HepG2 (cell line): ENCODE data around the gene HYAL2. TPM values are rescaled to one million over a fixed set of nuclear protein-coding genes. Genes with fewer than 3 reads are reported as not detected.

ENCODE experiments used
- FOXK2 ChIP-seq: fragments of 450-650 bp; IDR thresholded peaks from 2 replicates; pipeline ENCODE4 v1.6.1; 2016
- GFI1 ChIP-seq: sonication (generic); formaldehyde crosslinking; IDR thresholded peaks from 2 replicates; pipeline ENCODE4 v1.5.0; 2020; ENCODE audit warnings: missing genetic modification reagents, mild to moderate bottlenecking, borderline replicate concordance
- KAT8 ChIP-seq: IDR thresholded peaks from 2 replicates; pipeline ENCODE4 v1.6.1; 2016; ENCODE audit warnings: missing genetic modification reagents, missing compliant biosample characterization
- MTA1 ChIP-seq: sonication (generic); formaldehyde crosslinking; IDR thresholded peaks from 2 replicates; pipeline ENCODE4 v1.4.0; 2020; ENCODE audit warnings: missing genetic modification reagents, mild to moderate bottlenecking, borderline replicate concordance
- MXD1 ChIP-seq: sonication (generic); formaldehyde crosslinking; IDR thresholded peaks from 2 replicates; pipeline ENCODE4 v1.4.0; 2020; ENCODE audit warnings: mild to moderate bottlenecking, missing genetic modification reagents
- NCOR1 ChIP-seq: fragments of 200-600 bp; sonication (generic); IDR thresholded peaks from 2 replicates; pipeline ENCODE4 v1.7.0; 2017; ENCODE audit warnings: antibody characterized with exemption, low read length, borderline replicate concordance
- RFXAP ChIP-seq: sonication (generic); formaldehyde crosslinking; IDR thresholded peaks from 2 replicates; pipeline ENCODE4 v1.4.0; 2020; ENCODE audit warnings: missing genetic modification reagents, borderline replicate concordance
- SATB2 ChIP-seq: sonication (generic); formaldehyde crosslinking; IDR thresholded peaks from 2 replicates; pipeline ENCODE4 v1.5.0; 2020; ENCODE audit warnings: missing genetic modification reagents
- SP5 ChIP-seq: IDR thresholded peaks from 2 replicates; pipeline ENCODE4 v1.6.1; 2016; ENCODE audit warnings: low read depth, borderline replicate concordance
- TARDBP ChIP-seq: sonication (generic); formaldehyde crosslinking; IDR thresholded peaks from 2 replicates; pipeline ENCODE4 v1.8.0; 2022; ENCODE audit warnings: mild to moderate bottlenecking, missing genetic modification reagents
- TGIF2 ChIP-seq: IDR thresholded peaks from 2 replicates; pipeline ENCODE4 v1.6.1; 2016; ENCODE audit warnings: control low read depth, missing compliant biosample characterization
- ZMYM2 ChIP-seq: sonication (generic); formaldehyde crosslinking; IDR thresholded peaks from 2 replicates; pipeline ENCODE4 v1.8.0; 2022; ENCODE audit warnings: mild to moderate bottlenecking, missing genetic modification reagents
- ZNF282 ChIP-seq: fragments of 450-650 bp; IDR thresholded peaks from 2 replicates; pipeline ENCODE4 v1.6.1; 2018; ENCODE audit not compliant: partially characterized antibody
- ZNF446 ChIP-seq: sonication (generic); formaldehyde crosslinking; IDR thresholded peaks from 2 replicates; pipeline ENCODE4 v1.5.0; 2020; ENCODE audit warnings: mild to moderate bottlenecking, missing genetic modification reagents
- ZNF484 ChIP-seq: sonication (generic); formaldehyde crosslinking; IDR thresholded peaks from 2 replicates; pipeline ENCODE4 v1.5.1; 2020; ENCODE audit warnings: mild to moderate bottlenecking, low read depth, missing genetic modification reagents, borderline replicate concordance
- ZNF660 ChIP-seq: sonication (generic); formaldehyde crosslinking; IDR thresholded peaks from 2 replicates; pipeline ENCODE4 v1.5.1; 2020; ENCODE audit warnings: mild to moderate bottlenecking, low read depth, missing genetic modification reagents, borderline replicate concordance
- ZNF780A ChIP-seq: sonication (generic); formaldehyde crosslinking; IDR thresholded peaks from 2 replicates; pipeline ENCODE4 v1.8.0; 2022; ENCODE audit warnings: mild to moderate bottlenecking, missing genetic modification reagents, moderate library complexity
- polyA plus RNA-seq, 8 experiments: library from polyadenylated mRNA; depleted of rRNA in 3 of 8; stranded (reverse) in 7 of 8; unstranded in 1 of 8; fragments of >200 nt; fragmentation: Illumina TruSeq in 4 of 8; extraction: Trizol in 4 of 8; gene quantifications; 2 replicates each; pipeline versions ENCODE4 v1.2.1 to v1.2.3, GENCODE V29; 2011 to 2016; ENCODE audit warnings: low read depth in 4 of 8, missing spikeins in 1 of 8, mixed read lengths in 1 of 8; ENCODE audit not compliant: insufficient read depth in 1 of 8
- total RNA-seq, 5 experiments: library from RNA; depleted of rRNA; stranded (reverse); fragments of >200 nt; fragmentation: Illumina TruSeq; extraction: Trizol; gene quantifications; 2 replicates each; pipeline ENCODE4 v1.2.3, GENCODE V29; 2016; ENCODE audit warnings: low read depth in 1 of 5
- TF ChIP-seq, protein P1 (sequence below): sonication (generic); formaldehyde crosslinking; IDR thresholded peaks from 2 replicates; pipeline ENCODE4 v1.5.0; 2020; ENCODE audit warnings: mild to moderate bottlenecking, missing genetic modification reagents
- TF ChIP-seq, protein P2 (sequence below): sonication (generic); formaldehyde crosslinking; conservative IDR thresholded peaks from 2 replicates; pipeline ENCODE4 v1.4.0; 2020; ENCODE audit warnings: missing genetic modification reagents
- TF ChIP-seq, protein P3 (sequence below): sonication (generic); formaldehyde crosslinking; IDR thresholded peaks from 2 replicates; pipeline ENCODE4 v1.5.1; 2020; ENCODE audit warnings: mild to moderate bottlenecking, moderate library complexity, missing genetic modification reagents
- TF ChIP-seq, protein P4 (sequence below): IDR thresholded peaks from 2 replicates; pipeline ENCODE4 v1.6.1; 2016; ENCODE audit warnings: low read depth, control low read depth

Gene HYAL2
- total and polyA plus RNA-seq, 2 of the 13 experiments (the other 11 are each of a cell fraction or from before 2014, with no cell fraction given): 76.2 to 102 TPM

GRCh38 chr3:50268703-50269451 is 53.7 kb downstream of the HYAL2 start, which contains the start of gene SEMA3B (continued):
- TF ChIP-seq, protein P1, sequence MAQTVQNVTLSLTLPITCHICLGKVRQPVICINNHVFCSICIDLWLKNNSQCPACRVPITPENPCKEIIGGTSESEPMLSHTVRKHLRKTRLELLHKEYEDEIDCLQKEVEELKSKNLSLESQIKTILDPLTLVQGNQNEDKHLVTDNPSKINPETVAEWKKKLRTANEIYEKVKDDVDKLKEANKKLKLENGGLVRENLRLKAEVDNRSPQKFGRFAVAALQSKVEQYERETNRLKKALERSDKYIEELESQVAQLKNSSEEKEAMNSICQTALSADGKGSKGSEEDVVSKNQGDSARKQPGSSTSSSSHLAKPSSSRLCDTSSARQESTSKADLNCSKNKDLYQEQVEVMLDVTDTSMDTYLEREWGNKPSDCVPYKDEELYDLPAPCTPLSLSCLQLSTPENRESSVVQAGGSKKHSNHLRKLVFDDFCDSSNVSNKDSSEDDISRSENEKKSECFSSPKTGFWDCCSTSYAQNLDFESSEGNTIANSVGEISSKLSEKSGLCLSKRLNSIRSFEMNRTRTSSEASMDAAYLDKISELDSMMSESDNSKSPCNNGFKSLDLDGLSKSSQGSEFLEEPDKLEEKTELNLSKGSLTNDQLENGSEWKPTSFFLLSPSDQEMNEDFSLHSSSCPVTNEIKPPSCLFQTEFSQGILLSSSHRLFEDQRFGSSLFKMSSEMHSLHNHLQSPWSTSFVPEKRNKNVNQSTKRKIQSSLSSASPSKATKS (CRISPR knock-in tag): no peak
- TF ChIP-seq ZNF446: no peak
- TF ChIP-seq SATB2 (CRISPR knock-in tag): no peak
- TF ChIP-seq, protein P2, sequence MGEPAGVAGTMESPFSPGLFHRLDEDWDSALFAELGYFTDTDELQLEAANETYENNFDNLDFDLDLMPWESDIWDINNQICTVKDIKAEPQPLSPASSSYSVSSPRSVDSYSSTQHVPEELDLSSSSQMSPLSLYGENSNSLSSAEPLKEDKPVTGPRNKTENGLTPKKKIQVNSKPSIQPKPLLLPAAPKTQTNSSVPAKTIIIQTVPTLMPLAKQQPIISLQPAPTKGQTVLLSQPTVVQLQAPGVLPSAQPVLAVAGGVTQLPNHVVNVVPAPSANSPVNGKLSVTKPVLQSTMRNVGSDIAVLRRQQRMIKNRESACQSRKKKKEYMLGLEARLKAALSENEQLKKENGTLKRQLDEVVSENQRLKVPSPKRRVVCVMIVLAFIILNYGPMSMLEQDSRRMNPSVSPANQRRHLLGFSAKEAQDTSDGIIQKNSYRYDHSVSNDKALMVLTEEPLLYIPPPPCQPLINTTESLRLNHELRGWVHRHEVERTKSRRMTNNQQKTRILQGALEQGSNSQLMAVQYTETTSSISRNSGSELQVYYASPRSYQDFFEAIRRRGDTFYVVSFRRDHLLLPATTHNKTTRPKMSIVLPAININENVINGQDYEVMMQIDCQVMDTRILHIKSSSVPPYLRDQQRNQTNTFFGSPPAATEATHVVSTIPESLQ (CRISPR knock-in tag): no peak
- peak; percentile 81 for TF ChIP-seq TARDBP (CRISPR knock-in tag)
- peak; percentile 73; the same call in 1 of the 2 replicates for TF ChIP-seq GFI1 (CRISPR knock-in tag)
- TF ChIP-seq SP5 (CRISPR knock-in tag): peak; percentile 32; the same call in 1 of the 2 replicates
- TF ChIP-seq FOXK2: no peak
- peak; percentile 55; the same call in 1 of the 2 replicates for TF ChIP-seq NCOR1
- no peak for TF ChIP-seq TGIF2 (CRISPR knock-in tag)
- TF ChIP-seq, protein P3, sequence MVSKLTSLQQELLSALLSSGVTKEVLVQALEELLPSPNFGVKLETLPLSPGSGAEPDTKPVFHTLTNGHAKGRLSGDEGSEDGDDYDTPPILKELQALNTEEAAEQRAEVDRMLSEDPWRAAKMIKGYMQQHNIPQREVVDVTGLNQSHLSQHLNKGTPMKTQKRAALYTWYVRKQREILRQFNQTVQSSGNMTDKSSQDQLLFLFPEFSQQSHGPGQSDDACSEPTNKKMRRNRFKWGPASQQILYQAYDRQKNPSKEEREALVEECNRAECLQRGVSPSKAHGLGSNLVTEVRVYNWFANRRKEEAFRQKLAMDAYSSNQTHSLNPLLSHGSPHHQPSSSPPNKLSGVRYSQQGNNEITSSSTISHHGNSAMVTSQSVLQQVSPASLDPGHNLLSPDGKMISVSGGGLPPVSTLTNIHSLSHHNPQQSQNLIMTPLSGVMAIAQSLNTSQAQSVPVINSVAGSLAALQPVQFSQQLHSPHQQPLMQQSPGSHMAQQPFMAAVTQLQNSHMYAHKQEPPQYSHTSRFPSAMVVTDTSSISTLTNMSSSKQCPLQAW (CRISPR knock-in tag): peak; percentile 66; the same call in 1 of the 2 replicates
- peak; percentile 18; the same call in 1 of the 2 replicates for TF ChIP-seq KAT8 (CRISPR knock-in tag)
- peak; percentile 87; the same call in 1 of the 2 replicates for TF ChIP-seq MTA1 (CRISPR knock-in tag)
- TF ChIP-seq MXD1 (CRISPR knock-in tag): peak; percentile 53
- TF ChIP-seq, protein P4, sequence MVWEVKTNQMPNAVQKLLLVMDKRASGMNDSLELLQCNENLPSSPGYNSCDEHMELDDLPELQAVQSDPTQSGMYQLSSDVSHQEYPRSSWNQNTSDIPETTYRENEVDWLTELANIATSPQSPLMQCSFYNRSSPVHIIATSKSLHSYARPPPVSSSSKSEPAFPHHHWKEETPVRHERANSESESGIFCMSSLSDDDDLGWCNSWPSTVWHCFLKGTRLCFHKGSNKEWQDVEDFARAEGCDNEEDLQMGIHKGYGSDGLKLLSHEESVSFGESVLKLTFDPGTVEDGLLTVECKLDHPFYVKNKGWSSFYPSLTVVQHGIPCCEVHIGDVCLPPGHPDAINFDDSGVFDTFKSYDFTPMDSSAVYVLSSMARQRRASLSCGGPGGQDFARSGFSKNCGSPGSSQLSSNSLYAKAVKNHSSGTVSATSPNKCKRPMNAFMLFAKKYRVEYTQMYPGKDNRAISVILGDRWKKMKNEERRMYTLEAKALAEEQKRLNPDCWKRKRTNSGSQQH (CRISPR knock-in tag): no peak
- no peak for TF ChIP-seq RFXAP (CRISPR knock-in tag)
- TF ChIP-seq ZNF780A (CRISPR knock-in tag): no peak
- TF ChIP-seq ZNF660 (CRISPR knock-in tag): no peak
- TF ChIP-seq ZNF484 (CRISPR knock-in tag): no peak
- TF ChIP-seq ZMYM2 (CRISPR knock-in tag): 0 out of 2 replicates have a peak, but pooled peaks have one; percentile 33
- TF ChIP-seq ZNF282: no peak
